GM18951 (cell line): ENCODE results near the gene C9orf50.

ENCODE experiments used
- POLR2A ChIP-seq: IDR thresholded peaks from 4 replicates; pipeline ENCODE4 v1.6.1; 2011; ENCODE audit warnings: mild to moderate bottlenecking; ENCODE audit not compliant: insufficient read length, insufficient read depth; ENCODE audit errors: extremely low read depth
- in situ Hi-C: fragments of 300-500 bp; cut with MboI; formaldehyde crosslinking; loops from one replicate; pipeline ENCODE4 v1.12.0; 2022; ENCODE audit warnings: low sequenced_read_pairs, mixed read lengths, inconsistent platforms; ENCODE audit not compliant: unreplicated experiment

C9orf50 gene

DNA sequence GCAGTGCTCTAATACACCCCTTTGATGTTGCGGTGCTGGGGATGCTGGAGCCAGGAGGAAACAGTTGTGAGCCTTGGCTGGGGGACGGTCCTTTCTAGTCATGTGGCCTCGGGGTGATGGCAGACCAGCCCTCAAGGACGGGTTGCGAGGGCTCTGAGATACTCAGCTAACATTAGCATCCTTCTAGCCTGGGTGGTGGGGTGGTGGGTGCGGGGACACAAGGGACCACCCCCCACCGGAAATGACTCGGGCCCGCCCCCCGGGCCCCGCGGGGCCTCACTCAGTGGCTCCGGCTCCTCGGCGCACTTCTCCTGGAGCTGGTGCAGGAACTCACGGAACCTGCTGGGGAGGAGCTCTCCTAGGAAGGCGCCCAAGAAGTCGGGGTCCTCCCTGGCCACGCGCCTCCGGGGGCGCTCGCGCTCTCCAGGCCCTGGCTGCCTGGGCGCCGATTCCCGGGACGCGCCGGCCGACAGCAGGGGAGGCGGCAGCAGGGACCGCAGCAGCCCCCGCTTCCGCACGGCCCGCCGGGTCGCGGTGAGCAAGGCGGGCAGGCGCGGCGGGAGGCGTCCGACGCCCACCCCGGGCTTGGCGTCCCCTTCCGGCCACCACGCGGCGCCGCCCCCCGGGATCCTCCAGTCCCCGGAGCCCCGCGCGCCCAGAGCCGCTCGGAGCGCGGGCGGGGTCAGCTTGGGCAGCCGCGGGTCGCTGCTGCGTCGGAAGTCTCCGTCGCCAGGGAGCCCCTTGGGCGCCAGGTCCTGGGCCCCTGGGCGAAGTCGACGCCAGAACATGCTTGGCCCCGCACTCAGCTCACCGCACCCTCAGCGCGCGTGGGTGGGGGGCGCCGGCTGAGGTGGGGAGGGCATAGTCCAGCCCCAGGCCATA, 873 bp downstream of the C9orf50 start:
- in situ Hi-C loops, result loop anchor here (10.0 kb wide), 1 partner anchor 445 kb away; the partner anchor contains the start of gene IER5L
- TF ChIP-seq POLR2A, result no peak

- TF ChIP-seq POLR2A, result no peak
- in situ Hi-C loops, result loop anchor here (10.0 kb wide), 1 partner anchor 442 kb away; the partner anchor contains the start of gene IER5L
Measured at GRCh38 chr9:129617167-129617566, 3.7 kb downstream of the C9orf50 start.

DNA sequence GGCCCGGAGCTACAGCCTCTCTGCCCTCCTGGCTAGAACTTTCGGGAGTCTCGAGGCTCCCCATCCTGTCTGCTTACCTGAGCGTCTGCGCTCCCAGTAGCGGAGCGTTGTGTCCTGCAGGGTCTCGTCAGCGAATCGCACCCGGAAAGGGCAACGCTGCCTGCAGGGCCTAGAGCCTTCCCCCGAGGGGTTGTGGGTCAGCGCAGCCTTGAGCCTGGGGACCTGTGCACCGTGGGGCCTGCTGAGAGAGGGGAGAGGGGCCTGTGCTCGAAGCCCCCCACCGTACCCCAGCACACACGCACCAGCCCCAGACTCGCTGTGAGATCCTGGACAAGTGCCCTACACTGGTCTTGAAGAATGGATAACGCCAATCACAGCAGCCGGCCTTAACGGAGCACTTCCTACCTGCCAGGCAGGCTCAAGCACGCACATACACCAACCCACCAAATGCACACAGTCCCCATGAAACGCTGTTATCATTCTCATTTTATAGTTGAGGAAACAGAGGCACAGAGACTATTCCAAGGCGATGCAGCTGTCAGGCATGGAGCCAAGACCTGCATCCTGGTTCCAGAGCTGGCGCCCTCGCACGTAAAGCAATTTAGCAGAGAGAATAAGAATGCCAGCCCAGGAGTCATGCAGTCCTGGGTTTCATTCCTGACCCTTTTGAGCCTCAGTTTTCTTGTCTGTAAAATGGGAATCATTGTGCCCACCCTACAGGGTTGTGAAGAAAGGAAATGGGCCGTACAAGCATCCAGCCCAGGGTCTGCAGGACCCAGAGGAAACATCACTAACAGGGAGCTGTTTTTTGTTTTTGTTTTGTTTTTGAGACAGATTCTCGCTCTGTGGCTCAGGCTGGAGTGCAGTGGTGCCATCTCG, 5.3 kb downstream of the C9orf50 start:
- TF ChIP-seq POLR2A, result no peak
- in situ Hi-C loops, result loop anchor here (10.0 kb wide), 1 partner anchor 441 kb away; the partner anchor contains the start of gene IER5L

DNA sequence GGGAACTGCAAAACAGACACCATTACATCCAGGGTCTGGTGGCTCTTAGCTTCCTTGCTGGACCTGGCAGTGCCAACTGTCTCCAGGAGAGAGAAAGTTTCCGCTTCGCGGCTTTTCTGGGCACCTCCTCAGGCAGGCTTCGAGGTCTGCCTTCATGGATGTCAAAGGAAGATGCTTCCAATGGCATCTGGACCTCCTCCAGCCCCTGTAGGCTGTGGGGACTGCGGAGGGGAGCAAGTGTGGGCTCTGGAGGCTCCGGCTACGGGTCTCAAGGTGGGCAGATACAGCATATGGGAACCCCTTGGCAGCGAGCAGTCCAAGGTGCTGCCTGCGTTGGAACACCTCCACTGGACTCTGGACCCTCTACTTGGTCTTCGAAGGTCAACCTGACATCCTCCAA, 6.0 kb downstream of the C9orf50 start:
- TF ChIP-seq POLR2A, result no peak
- in situ Hi-C loops, result loop anchor here (5.0 to 10.0 kb wide), 2 partner anchors 440 to 483 kb away; partner anchors contain the start of gene IER5L

DNA sequence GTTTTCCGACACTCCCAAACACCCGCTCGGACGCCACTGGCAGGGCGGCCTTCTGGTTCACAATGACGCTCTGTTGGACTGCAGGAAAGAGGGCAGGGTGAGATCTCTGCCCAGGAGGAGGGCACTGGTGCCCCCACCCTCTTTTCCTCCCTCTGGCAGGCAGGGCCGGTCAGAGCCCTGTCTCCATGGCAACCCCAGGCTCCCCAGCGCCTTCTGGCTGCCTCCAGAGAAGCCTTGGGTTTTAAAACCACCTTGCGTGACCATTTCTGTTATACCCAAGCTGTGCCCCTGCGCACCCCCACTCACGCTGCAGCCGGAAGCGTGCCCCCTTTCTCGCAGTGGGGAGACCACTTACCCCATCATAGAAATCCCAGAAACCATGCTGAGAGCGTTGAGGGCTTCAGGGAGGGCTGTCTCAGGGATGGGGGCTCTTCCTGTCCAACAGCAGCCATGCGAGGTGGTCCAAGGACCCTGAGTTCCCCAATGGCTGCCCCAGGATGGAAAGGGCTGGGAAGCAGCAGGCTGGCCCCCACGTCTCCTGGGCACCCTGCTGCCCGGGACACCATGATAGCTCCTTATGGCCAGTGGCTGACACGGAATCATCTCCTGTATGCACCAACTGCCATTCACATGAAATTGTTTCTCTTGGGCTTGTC, 7.3 kb downstream of the C9orf50 start:
- no peak for TF ChIP-seq POLR2A
- in situ Hi-C loops, result loop anchor here (5.0 to 10.0 kb wide), 2 partner anchors 439 to 481 kb away; partner anchors contain the start of gene IER5L

- TF ChIP-seq POLR2A, result no peak
Measured at GRCh38 chr9:129612815-129613519, 7.9 kb downstream of the C9orf50 start.

GRCh38 chr9:129612123-129612522, 8.8 kb downstream of the C9orf50 start:
- TF ChIP-seq POLR2A, result no peak
- in situ Hi-C loops, result loop anchor here (5.0 to 10.0 kb wide), 2 partner anchors 437 to 480 kb away; partner anchors contain the start of gene IER5L

More at GRCh38 chr9:129612815-129613519, 7.9 kb downstream of the C9orf50 start:
- in situ Hi-C loops, result loop anchor here (5.0 to 10.0 kb wide), 2 partner anchors 438 to 481 kb away; partner anchors contain the start of gene IER5L

GRCh38 chr9:129611307-129611800, 9.5 kb downstream of the C9orf50 start:
- in situ Hi-C loops, result loop anchor here (5.0 to 10.0 kb wide), 2 partner anchors 437 to 479 kb away; partner anchors contain the start of gene IER5L

DNA sequence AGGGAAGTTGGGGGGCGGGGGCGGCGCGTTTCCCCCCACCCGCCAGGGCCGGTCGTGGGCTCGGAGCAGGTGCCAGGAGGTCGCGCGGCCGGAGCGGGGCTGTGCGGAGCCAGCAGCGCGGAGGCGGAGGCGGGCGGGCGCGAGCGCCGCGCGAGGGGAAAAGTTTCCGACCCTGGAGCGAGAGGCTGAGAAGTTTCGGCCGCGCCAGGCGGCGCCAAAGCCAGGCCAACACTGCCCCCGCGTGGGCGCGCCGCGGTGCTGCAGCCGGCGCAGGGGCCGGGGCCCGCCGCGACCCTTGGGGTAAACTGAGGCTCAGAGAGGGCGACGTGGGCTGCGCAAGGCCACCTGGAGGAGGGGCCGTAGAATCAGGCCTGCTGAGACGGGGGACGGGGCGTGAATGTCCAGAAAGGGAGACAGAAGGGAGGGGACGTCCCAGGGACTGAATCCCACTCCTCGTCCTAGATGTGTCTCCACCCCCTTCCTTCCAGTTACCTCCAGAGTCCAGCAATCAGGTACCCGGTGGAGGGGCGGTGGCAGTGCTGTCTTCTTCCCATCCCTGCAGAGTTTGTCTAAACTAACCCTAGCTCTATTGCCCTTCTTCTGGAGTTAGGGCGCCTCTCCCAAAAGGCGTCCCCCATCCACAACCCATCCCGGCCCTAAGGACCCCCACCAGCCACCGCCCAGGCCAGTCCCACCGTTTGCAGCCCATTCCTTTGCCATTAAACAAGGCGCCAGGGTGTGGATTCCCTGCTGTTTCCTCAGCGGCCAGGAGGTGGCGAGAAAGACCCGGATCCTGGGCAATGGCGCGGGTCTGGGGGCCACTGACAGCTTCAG, 10.2 kb downstream of the C9orf50 start:
- in situ Hi-C loops, result loop anchor here (5.0 to 10.0 kb wide), 2 partner anchors 436 to 478 kb away; partner anchors contain the start of gene IER5L
- no peak for TF ChIP-seq POLR2A

More at GRCh38 chr9:129611307-129611800, 9.5 kb downstream of the C9orf50 start:
- TF ChIP-seq POLR2A, result no peak

- in situ Hi-C loops, result loop anchor here (5.0 to 10.0 kb wide), 2 partner anchors 435 to 478 kb away; partner anchors contain the start of gene IER5L
- TF ChIP-seq POLR2A, result no peak
Measured at GRCh38 chr9:129610213-129610472, 10.8 kb downstream of the C9orf50 start.
